Liver (tissue), 9 donors: ENCODE data around the gene SBK3. TPM values are rescaled to one million over a fixed set of nuclear protein-coding genes. Genes with fewer than 3 reads are reported as not detected.

Experiments used
- DNase-seq: peaks from one replicate; pipeline ENCODE4 v3.0.0-alpha.2; 2017; ENCODE audit warnings: low spot score
- H3K27ac ChIP-seq, 2 donors: one replicate each; pipeline ENCODE4 v1.7.0; 2013; ENCODE audit warnings: inconsistent platforms in 2 of 2, low read length in 2 of 2, control low read depth in 1 of 2, low read depth in 1 of 2, mild to moderate bottlenecking in 1 of 2
- H3K27me3 ChIP-seq, 4 donors: one replicate each; pipeline versions ENCODE4 v1.6.1 to v1.7.0; 2013; ENCODE audit warnings: low read length in 3 of 4, inconsistent platforms in 1 of 4, mild to moderate bottlenecking in 1 of 4, moderate library complexity in 1 of 4; ENCODE audit not compliant: control insufficient read depth in 4 of 4, insufficient read depth in 4 of 4
- H3K36me3 ChIP-seq, 4 donors: one replicate each; pipeline versions ENCODE4 v1.6.1 to v1.7.0; 2013; ENCODE audit warnings: low read length in 3 of 4, mild to moderate bottlenecking in 3 of 4, low read depth in 1 of 4, moderate library complexity in 1 of 4; ENCODE audit not compliant: control insufficient read depth in 4 of 4, insufficient read depth in 3 of 4
- H3K4me1 ChIP-seq, 4 donors: one replicate each; pipeline versions ENCODE4 v1.6.1 to v1.7.0; 2013; ENCODE audit warnings: low read length in 3 of 4, mild to moderate bottlenecking in 3 of 4, moderate library complexity in 1 of 4; ENCODE audit not compliant: control insufficient read depth in 4 of 4, insufficient read depth in 4 of 4
- H3K4me3 ChIP-seq, 3 donors: one replicate each; pipeline versions ENCODE4 v1.6.1 to v1.7.0; 2013; ENCODE audit warnings: low read length in 3 of 3, control low read depth in 1 of 3, low read depth in 1 of 3, mild to moderate bottlenecking in 1 of 3
- H3K9ac ChIP-seq, 2 donors: one replicate each; pipeline ENCODE4 v1.7.0; 2013; ENCODE audit warnings: low read length in 2 of 2, mild to moderate bottlenecking in 2 of 2, moderate library complexity in 2 of 2, control low read depth in 1 of 2, low read depth in 1 of 2
- H3K9me3 ChIP-seq, 4 donors: one replicate each; pipeline versions ENCODE4 v1.6.1 to v1.7.0; 2013; ENCODE audit warnings: low read length in 3 of 4; ENCODE audit not compliant: control insufficient read depth in 4 of 4
- EGR1 ChIP-seq, 2 donors: IDR thresholded peaks; 2 replicates each; pipeline ENCODE4 v1.6.1; 2016 to 2018; ENCODE audit warnings: antibody characterized with exemption in 2 of 2, low read depth in 2 of 2
- FOXA1 ChIP-seq: IDR thresholded peaks from 2 replicates; pipeline ENCODE4 v1.6.1; 2016; ENCODE audit warnings: antibody characterized with exemption
- FOXA2 ChIP-seq: IDR thresholded peaks from 2 replicates; pipeline ENCODE4 v1.6.1; 2016; ENCODE audit warnings: antibody characterized with exemption
- GABPA ChIP-seq, 2 donors: IDR thresholded peaks in 1 of 2; conservative IDR thresholded peaks in 1 of 2; 2 replicates each; pipeline ENCODE4 v1.6.1; 2016; ENCODE audit warnings: antibody characterized with exemption in 2 of 2, mild to moderate bottlenecking in 1 of 2, moderate library complexity in 1 of 2
- HNF4G ChIP-seq: IDR thresholded peaks from 2 replicates; pipeline ENCODE4 v1.6.1; 2016; ENCODE audit warnings: antibody characterized with exemption
- JUND ChIP-seq, 2 donors: IDR thresholded peaks; 2 replicates each; pipeline ENCODE4 v1.6.1; 2016; ENCODE audit warnings: antibody characterized with exemption in 2 of 2
- MAX ChIP-seq: IDR thresholded peaks from 2 replicates; pipeline ENCODE4 v1.6.1; 2016; ENCODE audit warnings: antibody characterized with exemption
- NR2F2 ChIP-seq: IDR thresholded peaks from 2 replicates; pipeline ENCODE4 v1.6.1; 2016; ENCODE audit warnings: antibody characterized with exemption
- RAD21 ChIP-seq, 2 donors: IDR thresholded peaks; 2 replicates each; pipeline ENCODE4 v1.6.1; 2016; ENCODE audit warnings: antibody characterized with exemption in 2 of 2, mild to moderate bottlenecking in 2 of 2
- REST ChIP-seq: IDR thresholded peaks from 2 replicates; pipeline ENCODE4 v1.6.1; 2016; ENCODE audit warnings: antibody characterized with exemption, mild to moderate bottlenecking
- RXRA ChIP-seq, 2 donors: IDR thresholded peaks; 2 replicates each; pipeline ENCODE4 v1.6.1; 2017 to 2018; ENCODE audit warnings: antibody characterized with exemption in 2 of 2, mild to moderate bottlenecking in 1 of 2
- SP1 ChIP-seq: IDR thresholded peaks from 2 replicates; pipeline ENCODE4 v1.6.1; 2018; ENCODE audit warnings: antibody characterized with exemption, mild to moderate bottlenecking
- TAF1 ChIP-seq: conservative IDR thresholded peaks from 2 replicates; pipeline ENCODE4 v1.6.1; 2016; ENCODE audit warnings: antibody characterized with exemption, mild to moderate bottlenecking
- YY1 ChIP-seq: IDR thresholded peaks from 2 replicates; pipeline ENCODE4 v1.6.1; 2016; ENCODE audit warnings: antibody characterized with exemption, mild to moderate bottlenecking
- ZBTB33 ChIP-seq: IDR thresholded peaks from 2 replicates; pipeline ENCODE4 v1.6.1; 2016; ENCODE audit warnings: antibody characterized with exemption
- WGBS: extraction: QIAGEN DNeasy Blood & Tissue Kit; methylation state at CpG from one replicate; pipeline ENCODE4 v1.1.7; 2013; 5-methylcytosine and 5-hydroxymethylcytosine counted together
- polyA plus RNA-seq, 2 donors: library from polyadenylated mRNA; stranded (reverse) in 1 of 2; unstranded in 1 of 2; fragments of 200-250 nt in 1 of 2; fragments of >200 nt in 1 of 2; fragmentation: Nextera tagmentation in 1 of 2; extraction: Ambion mirVana in 1 of 2; gene quantifications; one replicate each; pipeline versions ENCODE4 v1.2.1 to v1.2.3, GENCODE V29; 2013 to 2015
- total RNA-seq, 2 donors: library from RNA; depleted of rRNA; stranded (reverse); fragments of >200 nt; gene quantifications; one replicate each; pipeline ENCODE4 v1.2.3, GENCODE V29; 2014
- TF ChIP-seq, protein P1 (sequence below): IDR thresholded peaks from 2 replicates; pipeline ENCODE4 v1.6.1; 2016; ENCODE audit warnings: antibody characterized with exemption
- TF ChIP-seq, protein P2 (sequence below): fragments of 150-350 bp; IDR thresholded peaks from 2 replicates; pipeline ENCODE4 v1.5.1; 2017; ENCODE audit warnings: improper control_type of control experiment, low read depth, low read length; ENCODE audit not compliant: missing input control
- donor health status: healthy.
- donor health status: healthy.
- donor health status: healthy.
- donor health status: healthy.
- donor health status: healthy.

Gene SBK3
- total and polyA plus RNA-seq, 4 donors = 0.03 TPM; not detected in 3

DNA sequence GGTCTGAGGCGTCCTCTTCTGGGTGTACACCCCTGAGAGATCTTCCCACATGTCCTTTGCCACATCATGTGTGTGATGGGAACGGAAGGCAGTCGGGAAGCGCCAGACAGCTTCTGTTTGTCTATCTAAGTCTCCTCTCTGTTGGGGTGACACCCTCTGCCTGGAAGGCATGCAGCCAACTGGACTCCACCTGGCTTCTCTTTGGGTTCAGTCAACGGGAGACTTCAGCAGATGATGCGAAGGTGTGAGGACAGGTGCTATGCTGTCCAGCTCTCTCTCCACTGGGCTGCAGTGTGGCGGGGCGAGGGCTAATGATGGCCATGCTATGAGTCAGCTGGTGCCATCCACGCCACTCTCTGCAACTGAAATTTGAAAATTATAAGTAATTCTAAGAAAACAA, 14.3 kb upstream of the SBK3 start:
- whole genome bisulfite sequencing = 83% methylated on average over 9 of the region's 9 CpGs
- DNase-seq = no peak
- H3K9ac ChIP-seq = no peak overlapping the region
- no peak overlapping the region for H3K27ac ChIP-seq
- H3K36me3 ChIP-seq = no peaks in the 10 kb centered on the region
- H3K4me1 ChIP-seq = no peaks in the 10 kb centered on the region
- TF ChIP-seq YY1 = no peak
- no peak for TF ChIP-seq MAX
- TF ChIP-seq RAD21 (IDR thresholded peaks at IDR 0.05) = no peak
- no peak for TF ChIP-seq TAF1
- no peak for TF ChIP-seq GABPA (IDR thresholded peaks at IDR 0.05 in 1 of 2, conservative IDR thresholded peaks at IDR 0.05 in 1 of 2)
- no peak for TF ChIP-seq RXRA (IDR thresholded peaks at IDR 0.05)
- TF ChIP-seq JUND (IDR thresholded peaks at IDR 0.05) = no peak
- no peak for TF ChIP-seq FOXA1
- TF ChIP-seq, protein P1, sequence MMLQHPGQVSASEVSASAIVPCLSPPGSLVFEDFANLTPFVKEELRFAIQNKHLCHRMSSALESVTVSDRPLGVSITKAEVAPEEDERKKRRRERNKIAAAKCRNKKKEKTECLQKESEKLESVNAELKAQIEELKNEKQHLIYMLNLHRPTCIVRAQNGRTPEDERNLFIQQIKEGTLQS = no peak
- no peak for TF ChIP-seq ZBTB33
- TF ChIP-seq REST = no peak
- TF ChIP-seq SP1 = no peak
- TF ChIP-seq FOXA2 = no peak
- TF ChIP-seq, protein P2, sequence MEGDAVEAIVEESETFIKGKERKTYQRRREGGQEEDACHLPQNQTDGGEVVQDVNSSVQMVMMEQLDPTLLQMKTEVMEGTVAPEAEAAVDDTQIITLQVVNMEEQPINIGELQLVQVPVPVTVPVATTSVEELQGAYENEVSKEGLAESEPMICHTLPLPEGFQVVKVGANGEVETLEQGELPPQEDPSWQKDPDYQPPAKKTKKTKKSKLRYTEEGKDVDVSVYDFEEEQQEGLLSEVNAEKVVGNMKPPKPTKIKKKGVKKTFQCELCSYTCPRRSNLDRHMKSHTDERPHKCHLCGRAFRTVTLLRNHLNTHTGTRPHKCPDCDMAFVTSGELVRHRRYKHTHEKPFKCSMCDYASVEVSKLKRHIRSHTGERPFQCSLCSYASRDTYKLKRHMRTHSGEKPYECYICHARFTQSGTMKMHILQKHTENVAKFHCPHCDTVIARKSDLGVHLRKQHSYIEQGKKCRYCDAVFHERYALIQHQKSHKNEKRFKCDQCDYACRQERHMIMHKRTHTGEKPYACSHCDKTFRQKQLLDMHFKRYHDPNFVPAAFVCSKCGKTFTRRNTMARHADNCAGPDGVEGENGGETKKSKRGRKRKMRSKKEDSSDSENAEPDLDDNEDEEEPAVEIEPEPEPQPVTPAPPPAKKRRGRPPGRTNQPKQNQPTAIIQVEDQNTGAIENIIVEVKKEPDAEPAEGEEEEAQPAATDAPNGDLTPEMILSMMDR = no peak
- no peak for TF ChIP-seq HNF4G
- peaks cover 0 to 4% (median 0%) of the 10 kb centered on the region in 4 donors for H3K9me3 ChIP-seq
- no peak overlapping the region for H3K4me3 ChIP-seq
- no peaks in the 10 kb centered on the region for H3K27me3 ChIP-seq

DNA sequence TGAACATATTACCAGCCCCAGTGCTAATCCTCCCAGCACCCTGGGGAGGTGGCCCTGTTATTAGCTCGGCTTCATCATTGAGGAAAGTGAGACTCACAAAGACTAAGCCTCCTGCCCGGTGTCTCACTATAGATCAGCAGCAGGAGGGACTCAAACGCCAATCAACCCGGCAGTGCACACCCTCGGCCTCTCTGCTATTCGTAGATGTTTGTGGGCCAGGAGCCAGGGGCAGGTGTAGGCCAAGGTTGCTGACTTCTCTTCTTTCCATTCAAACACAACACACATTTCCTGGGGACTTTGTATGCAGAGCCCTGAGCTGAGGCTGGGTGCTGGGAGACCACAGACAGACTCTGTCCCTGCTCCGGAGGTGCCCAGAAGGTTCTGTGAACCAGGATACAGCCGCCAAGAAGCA, 9.4 kb upstream of the SBK3 start:
- Histone ChIP-seq H3K4me1 (no peaks in the 10 kb centered on the region), H3K36me3 (no peaks in the 10 kb centered on the region), H3K9me3 (no peaks in the 10 kb centered on the region), H3K9ac (no peak overlapping the region), H3K27me3 (peaks cover 0 to 5% (median 2%) of the 10 kb centered on the region in 4 donors), H3K4me3 (no peak overlapping the region), H3K27ac (no peak overlapping the region)
- 66% methylated on average over 8 of the region's 8 CpGs for WGBS
- DNase-seq = no peak
- TF ChIP-seq EGR1 (IDR thresholded peaks at IDR 0.05; ENCODE audit: low read depth in 2 of 2) (no peak), FOXA2 (no peak), TAF1 (no peak), YY1 (no peak), MAX (no peak), ZBTB33 (no peak), NR2F2 (no peak), HNF4G (no peak), REST (no peak), SP1 (no peak), GABPA (IDR thresholded peaks at IDR 0.05 in 1 of 2, conservative IDR thresholded peaks at IDR 0.05 in 1 of 2) (no peak), FOXA1 (no peak), RXRA (IDR thresholded peaks at IDR 0.05) (no peak), RAD21 (IDR thresholded peaks at IDR 0.05) (no peak)
